HepG2 (cell line): ENCODE data around the gene TPCN2. TPM values are rescaled to one million over a fixed set of nuclear protein-coding genes. Genes with fewer than 3 reads are reported as not detected.

ENCODE experiments used
- ATAC-seq: fragments of 200-7000 bp; cut with Tn5 transposase; 3 replicates; pipeline ENCODE4 v1.9.1; 2020; ENCODE audit warnings: mild to moderate bottlenecking, moderate library complexity
- BruUV-seq: library from RNA; stranded (reverse); fragments of 400-500 nt; replicated peaks from 2 replicates; lab custom pipeline; 2021; lab: Mats Ljungman, UMichigan
- CTCF ChIA-PET: fragments of 300-600 bp; formaldehyde crosslinking; extraction: SDS; loops from one replicate; lab custom pipeline; 2021; ENCODE audit warnings: low total read pairs, inconsistent platforms, low intra/inter-chr PET ratio; lab: Yijun Ruan, JAX
- POLR2A ChIA-PET: fragments of 350-600 bp; sonication (Branson Sonifier 250); formaldehyde crosslinking; loops from one replicate; lab custom pipeline; 2020; ENCODE audit warnings: antibody characterized with exemption, inconsistent platforms; lab: Yijun Ruan, JAX
- DNase-seq: peaks from one replicate; pipeline ENCODE4 v3.0.0-alpha.2; 2015; ENCODE audit warnings: low spot score
- FAIRE-seq: peaks from 3 replicates; lab custom pipeline; 2011; peaks lifted over from hg19 to GRCh38; lab: Jason Lieb, UNC
- H2AFZ ChIP-seq: one replicate; pipeline ENCODE4 v1.6.1; 2011; ENCODE audit warnings: low read length, inconsistent platforms
- H3K27ac ChIP-seq: fragments of 300-600 bp; 3 replicates; pipeline ENCODE4 v1.8.0; 2011; ENCODE audit warnings: mixed run types, mild to moderate bottlenecking, mixed read lengths, low read length, inconsistent platforms; ENCODE audit not compliant: insufficient read depth; ENCODE audit errors: extremely low read length
- H3K27me3 ChIP-seq, 2 experiments: fragments of 200-600 bp in 1 of 2; 2 replicates in 1 of 2; 3 replicates in 1 of 2; pipeline versions ENCODE4 v1.6.0 to v1.8.0; 2011; ENCODE audit warnings: low read length in 2 of 2, mild to moderate bottlenecking in 2 of 2, moderate library complexity in 2 of 2, inconsistent platforms in 1 of 2; ENCODE audit not compliant: insufficient read depth in 2 of 2, control insufficient read depth in 1 of 2
- H3K36me3 ChIP-seq, 2 experiments: fragments of 200-600 bp in 1 of 2; replicated peaks in 1 of 2; 2 replicates in 1 of 2; 3 replicates in 1 of 2; pipeline versions ENCODE4 v1.5.1 to v1.8.0; 2011; ENCODE audit warnings: low read length in 2 of 2, inconsistent platforms in 1 of 2; ENCODE audit not compliant: insufficient read depth in 2 of 2, control insufficient read depth in 1 of 2
- H3K4me1 ChIP-seq: 2 replicates; pipeline ENCODE4 v1.5.1; 2012; ENCODE audit warnings: low read length, inconsistent platforms; ENCODE audit not compliant: insufficient read depth
- H3K4me2 ChIP-seq: 2 replicates; pipeline ENCODE4 v1.6.0; 2011; ENCODE audit warnings: low read depth, low read length, inconsistent platforms
- H3K4me3 ChIP-seq, 3 experiments: fragments of 200-600 bp in 1 of 3; sonication (generic), shearing (Covaris generic) in 1 of 3; replicated peaks in 1 of 3; 2 replicates each; pipeline ENCODE4 v1.5.1; 2011 to 2016; ENCODE audit warnings: low read length in 3 of 3, inconsistent platforms in 2 of 3, low read depth in 2 of 3, mild to moderate bottlenecking in 2 of 3, control low read depth in 1 of 3, mixed read lengths in 1 of 3; ENCODE audit not compliant: insufficient read depth in 1 of 3
- H3K79me2 ChIP-seq: one replicate; pipeline ENCODE4 v1.6.1; 2011; ENCODE audit warnings: low read length, inconsistent platforms; ENCODE audit not compliant: insufficient read depth
- H3K9ac ChIP-seq: 2 replicates; pipeline ENCODE4 v1.6.0; 2011; ENCODE audit warnings: mild to moderate bottlenecking, low read depth, low read length, inconsistent platforms; ENCODE audit not compliant: insufficient read depth
- H3K9me3 ChIP-seq: 2 replicates; pipeline ENCODE4 v1.5.1; 2012; ENCODE audit warnings: mild to moderate bottlenecking, low read length
- H4K20me1 ChIP-seq: 2 replicates; pipeline ENCODE4 v1.6.0; 2011; ENCODE audit warnings: inconsistent platforms, mild to moderate bottlenecking, low read length, moderate library complexity; ENCODE audit not compliant: insufficient read depth
- BRF2 ChIP-seq: sonication (generic); formaldehyde crosslinking; IDR thresholded peaks from 2 replicates; pipeline ENCODE4 v1.8.1; 2022; ENCODE audit warnings: mild to moderate bottlenecking, missing genetic modification reagents
- DBP ChIP-seq: sonication (generic); formaldehyde crosslinking; IDR thresholded peaks from 2 replicates; pipeline ENCODE4 v1.4.0; 2020; ENCODE audit warnings: missing genetic modification reagents; ENCODE audit errors: not compliant biosample characterization
- EEA1 ChIP-seq: sonication (generic); formaldehyde crosslinking; IDR thresholded peaks from 2 replicates; pipeline ENCODE4 v1.5.1; 2020; ENCODE audit warnings: mild to moderate bottlenecking, missing genetic modification reagents, borderline replicate concordance
- JDP2 ChIP-seq: sonication (generic); formaldehyde crosslinking; IDR thresholded peaks from 2 replicates; pipeline ENCODE4 v1.8.1; 2022; ENCODE audit warnings: missing genetic modification reagents, borderline replicate concordance
- MEF2D ChIP-seq: sonication (generic); formaldehyde crosslinking; IDR thresholded peaks from 2 replicates; pipeline ENCODE4 v1.5.1; 2020; ENCODE audit warnings: mild to moderate bottlenecking, missing genetic modification reagents
- ZFX ChIP-seq: sonication (generic); formaldehyde crosslinking; IDR thresholded peaks from 2 replicates; pipeline ENCODE4 v1.4.0; 2020; ENCODE audit warnings: mild to moderate bottlenecking, low read depth, missing genetic modification reagents, moderate library complexity
- ZIK1 ChIP-seq: sonication (generic); formaldehyde crosslinking; IDR thresholded peaks from 2 replicates; pipeline ENCODE4 v1.5.0; 2020; ENCODE audit warnings: mild to moderate bottlenecking, low read depth, missing genetic modification reagents, borderline replicate concordance
- ZNF232 ChIP-seq: sonication (generic); formaldehyde crosslinking; IDR thresholded peaks from 2 replicates; pipeline ENCODE4 v1.4.0; 2020; ENCODE audit warnings: missing genetic modification reagents, borderline replicate concordance
- WGBS: methylation state at CpG from one replicate; pipeline ENCODE4 v1.1.6; 2017; ENCODE audit warnings: low lambda C conversion rate; 5-methylcytosine and 5-hydroxymethylcytosine counted together
- in situ Hi-C: cut with HindIII; loops from 2 replicates; pipeline ENCODE4 v1.10.0; 2017; ENCODE audit warnings: low pct_unique_long_range_greater_than_20kb; ENCODE audit not compliant: extremely low pct_ligation_motif_present
- intact Hi-C: fragments of 100-400 bp; cut with micrococcal nuclease; formaldehyde crosslinking; loops from one replicate; pipeline ENCODE4 v1.10.0; 2022; ENCODE audit not compliant: unreplicated experiment
- polyA plus RNA-seq, 8 experiments: library from polyadenylated mRNA; depleted of rRNA in 3 of 8; stranded (reverse) in 7 of 8; unstranded in 1 of 8; fragments of >200 nt; fragmentation: Illumina TruSeq in 4 of 8; extraction: Trizol in 4 of 8; gene quantifications; 2 replicates each; pipeline versions ENCODE4 v1.2.1 to v1.2.3, GENCODE V29; 2011 to 2016; ENCODE audit warnings: low read depth in 4 of 8, missing spikeins in 1 of 8, mixed read lengths in 1 of 8; ENCODE audit not compliant: insufficient read depth in 1 of 8
- total RNA-seq, 5 experiments: library from RNA; depleted of rRNA; stranded (reverse); fragments of >200 nt; fragmentation: Illumina TruSeq; extraction: Trizol; gene quantifications; 2 replicates each; pipeline ENCODE4 v1.2.3, GENCODE V29; 2016; ENCODE audit warnings: low read depth in 1 of 5

Gene TPCN2
- total and polyA plus RNA-seq, 2 of the 13 experiments (the other 11 are each of a cell fraction or from before 2014, with no cell fraction given) = 5.6 to 5.9 TPM

GRCh38 chr11:69073469-69073868, 24.7 kb downstream of the TPCN2 start:
- no peak for FAIRE-seq
- no peak overlapping the region for H3K27ac ChIP-seq

More at GRCh38 chr11:69073469-69073868, 24.7 kb downstream of the TPCN2 start:
- ATAC-seq (no peak), DNase-seq (no peak)
- in situ Hi-C loops = no loop called here
- H2AFZ ChIP-seq = no peak overlapping the region
- intact Hi-C loops = no loop called here
- ChIA-PET POLR2A (no interaction called here), CTCF (no interaction called here)
- H3K36me3 ChIP-seq = peaks cover 4 to 14% of the 10 kb centered on the region in 2 experiments; a peak in 3 of 5 replicates
- TF ChIP-seq DBP (CRISPR knock-in tag) = no peak
- TF ChIP-seq ZIK1 (CRISPR knock-in tag) = no peak
- no peak for TF ChIP-seq EEA1 (CRISPR knock-in tag)
- TF ChIP-seq ZFX (CRISPR knock-in tag) = no peak
- no peak for TF ChIP-seq MEF2D (CRISPR knock-in tag)
- no peak for TF ChIP-seq ZNF232 (CRISPR knock-in tag)
- TF ChIP-seq JDP2 (CRISPR knock-in tag) = no peak
- TF ChIP-seq BRF2 (CRISPR knock-in tag) = no peak
- no peaks in the 10 kb centered on the region for H3K4me1 ChIP-seq
- no peak overlapping the region for H3K4me2 ChIP-seq
- no peak overlapping the region for H3K9ac ChIP-seq
- H4K20me1 ChIP-seq = no peaks in the 10 kb centered on the region
- no peaks in the 10 kb centered on the region for H3K79me2 ChIP-seq
- H3K4me3 ChIP-seq = no peak overlapping the region
- H3K9me3 ChIP-seq = no peaks in the 10 kb centered on the region
- H3K27me3 ChIP-seq = no peaks in the 10 kb centered on the region
- BruUV-seq = no TSS peak
- 91% methylated on average over 2 of the region's 8 CpGs for WGBS
